ENCODE measurements around the gene HSD11B1.

DNA sequence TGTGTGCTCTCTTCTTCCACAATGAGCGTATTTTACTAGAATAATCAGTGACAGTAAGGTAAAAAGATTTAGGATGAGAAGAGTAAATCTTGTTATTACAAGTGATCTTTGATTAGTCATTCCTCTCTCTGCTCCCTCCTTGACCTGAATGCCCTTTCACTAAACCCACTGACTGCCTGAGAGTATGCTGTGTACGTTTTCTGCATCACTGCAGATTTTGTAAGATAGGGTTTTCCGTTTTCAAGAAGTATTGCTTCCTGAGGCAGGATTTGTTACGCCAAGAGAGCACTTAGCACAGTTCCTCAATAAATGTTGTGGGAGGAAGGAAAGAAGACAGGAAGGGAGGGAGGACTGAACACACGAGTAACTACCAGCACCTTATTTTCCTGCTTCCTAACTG is 44.7 kb upstream of the HSD11B1 start:
- TF ChIP-seq, protein P1, sequence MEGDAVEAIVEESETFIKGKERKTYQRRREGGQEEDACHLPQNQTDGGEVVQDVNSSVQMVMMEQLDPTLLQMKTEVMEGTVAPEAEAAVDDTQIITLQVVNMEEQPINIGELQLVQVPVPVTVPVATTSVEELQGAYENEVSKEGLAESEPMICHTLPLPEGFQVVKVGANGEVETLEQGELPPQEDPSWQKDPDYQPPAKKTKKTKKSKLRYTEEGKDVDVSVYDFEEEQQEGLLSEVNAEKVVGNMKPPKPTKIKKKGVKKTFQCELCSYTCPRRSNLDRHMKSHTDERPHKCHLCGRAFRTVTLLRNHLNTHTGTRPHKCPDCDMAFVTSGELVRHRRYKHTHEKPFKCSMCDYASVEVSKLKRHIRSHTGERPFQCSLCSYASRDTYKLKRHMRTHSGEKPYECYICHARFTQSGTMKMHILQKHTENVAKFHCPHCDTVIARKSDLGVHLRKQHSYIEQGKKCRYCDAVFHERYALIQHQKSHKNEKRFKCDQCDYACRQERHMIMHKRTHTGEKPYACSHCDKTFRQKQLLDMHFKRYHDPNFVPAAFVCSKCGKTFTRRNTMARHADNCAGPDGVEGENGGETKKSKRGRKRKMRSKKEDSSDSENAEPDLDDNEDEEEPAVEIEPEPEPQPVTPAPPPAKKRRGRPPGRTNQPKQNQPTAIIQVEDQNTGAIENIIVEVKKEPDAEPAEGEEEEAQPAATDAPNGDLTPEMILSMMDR (IDR thresholded peaks at IDR 0.05), result no peak
- TF ChIP-seq POLR2AphosphoS5 (IDR thresholded peaks at IDR 0.05) (peak; percentile 42 to 67), EP300 (IDR thresholded peaks at IDR 0.05) (peak in 1 of 4 donors; percentile 30)

All from upper lobe of left lung (tissue), 4 donors.